HCT116 (cell line): ENCODE data around the gene DIAPH3.

ENCODE experiments used
- CEBPB ChIP-seq: IDR thresholded peaks from 2 replicates; pipeline ENCODE4 v1.6.1; 2012; ENCODE audit warnings: low read depth
- ELF1 ChIP-seq: IDR thresholded peaks from 2 replicates; pipeline ENCODE4 v1.6.1; 2012; ENCODE audit warnings: low read depth, borderline replicate concordance
- EZH2 ChIP-seq: fragments of 200-600 bp; sonication (generic); IDR thresholded peaks from 2 replicates; pipeline ENCODE4 v1.6.1; 2017; ENCODE audit warnings: antibody characterized with exemption, mixed run types
- JUND ChIP-seq: IDR thresholded peaks from 2 replicates; pipeline ENCODE4 v1.6.1; 2012
- MAX ChIP-seq: IDR thresholded peaks from 2 replicates; pipeline ENCODE4 v1.6.1; 2012
- POLR2A ChIP-seq: IDR thresholded peaks from 2 replicates; pipeline ENCODE4 v1.7.0; 2011; ENCODE audit warnings: borderline replicate concordance; ENCODE audit not compliant: insufficient read depth, insufficient read length; ENCODE audit errors: extremely low read depth
- POLR2AphosphoS5 ChIP-seq: IDR thresholded peaks from 2 replicates; pipeline ENCODE4 v1.6.1; 2011; ENCODE audit warnings: mild to moderate bottlenecking, low read depth, low read length, moderate library complexity
- RAD21 ChIP-seq: IDR thresholded peaks from 2 replicates; pipeline ENCODE4 v1.6.1; 2012; ENCODE audit warnings: low read depth, mild to moderate bottlenecking
- YY1 ChIP-seq: IDR thresholded peaks from 2 replicates; pipeline ENCODE4 v1.6.1; 2011; ENCODE audit warnings: low read length, low read depth, moderate library complexity, mild to moderate bottlenecking; ENCODE audit not compliant: insufficient replicate concordance; ENCODE audit errors: extremely low read depth
- ZNF274 ChIP-seq: fragments of 200-500 bp; sonication (Bioruptor generic); IDR thresholded peaks from 2 replicates; pipeline ENCODE4 v1.6.1; 2014; ENCODE audit warnings: mild to moderate bottlenecking, low read depth, low read length, inconsistent platforms
- TF ChIP-seq, protein P1 (sequence below), 3 experiments: fragments of 200-600 bp in 1 of 3; sonication (generic) in 1 of 3; IDR thresholded peaks in 2 of 3; conservative IDR thresholded peaks in 1 of 3; 2 replicates each; pipeline ENCODE4 v1.5.1; 2012 to 2017; ENCODE audit warnings: low read depth in 2 of 3, low read length in 2 of 3, antibody characterized with exemption in 1 of 3, borderline replicate concordance in 1 of 3, control low read depth in 1 of 3, mild to moderate bottlenecking in 1 of 3, mixed read lengths in 1 of 3, mixed run types in 1 of 3, moderate library complexity in 1 of 3; ENCODE audit not compliant: insufficient read depth in 1 of 3

DNA sequence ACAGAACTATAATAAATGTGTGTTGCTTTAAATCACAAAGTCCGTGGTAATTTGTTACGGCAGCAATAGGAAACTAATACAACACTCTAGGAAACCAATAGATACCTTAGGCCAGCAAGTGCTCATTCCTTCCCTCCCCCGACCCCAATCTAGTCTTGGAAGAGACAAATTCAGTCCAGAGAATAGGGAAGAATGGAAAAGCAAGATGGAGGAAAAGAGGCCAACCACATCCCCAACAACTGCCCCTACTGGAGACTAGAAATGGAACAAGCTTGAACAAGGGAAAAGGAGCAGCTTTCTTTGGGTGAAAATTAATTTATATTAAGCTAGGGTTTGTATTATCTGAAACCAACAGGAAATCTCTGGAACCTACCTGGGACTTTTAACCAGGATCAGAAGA, 54.4 kb downstream of the DIAPH3 start:
- TF ChIP-seq POLR2A (no peak), CEBPB (no peak), MAX (no peak), EZH2 (no peak), POLR2AphosphoS5 (no peak), ELF1 (no peak), ZNF274 (no peak), RAD21 (no peak), JUND (no peak), YY1 (no peak)
- TF ChIP-seq, protein P1, sequence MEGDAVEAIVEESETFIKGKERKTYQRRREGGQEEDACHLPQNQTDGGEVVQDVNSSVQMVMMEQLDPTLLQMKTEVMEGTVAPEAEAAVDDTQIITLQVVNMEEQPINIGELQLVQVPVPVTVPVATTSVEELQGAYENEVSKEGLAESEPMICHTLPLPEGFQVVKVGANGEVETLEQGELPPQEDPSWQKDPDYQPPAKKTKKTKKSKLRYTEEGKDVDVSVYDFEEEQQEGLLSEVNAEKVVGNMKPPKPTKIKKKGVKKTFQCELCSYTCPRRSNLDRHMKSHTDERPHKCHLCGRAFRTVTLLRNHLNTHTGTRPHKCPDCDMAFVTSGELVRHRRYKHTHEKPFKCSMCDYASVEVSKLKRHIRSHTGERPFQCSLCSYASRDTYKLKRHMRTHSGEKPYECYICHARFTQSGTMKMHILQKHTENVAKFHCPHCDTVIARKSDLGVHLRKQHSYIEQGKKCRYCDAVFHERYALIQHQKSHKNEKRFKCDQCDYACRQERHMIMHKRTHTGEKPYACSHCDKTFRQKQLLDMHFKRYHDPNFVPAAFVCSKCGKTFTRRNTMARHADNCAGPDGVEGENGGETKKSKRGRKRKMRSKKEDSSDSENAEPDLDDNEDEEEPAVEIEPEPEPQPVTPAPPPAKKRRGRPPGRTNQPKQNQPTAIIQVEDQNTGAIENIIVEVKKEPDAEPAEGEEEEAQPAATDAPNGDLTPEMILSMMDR (IDR thresholded peaks at IDR 0.05 in 2 of 3, conservative IDR thresholded peaks at IDR 0.05 in 1 of 3; ENCODE audit: borderline replicate concordance in 1 of 3, insufficient read depth in 1 of 3, low read depth in 2 of 3, low read length in 2 of 3), result no peak
